Natural killer cell (primary cell): ENCODE measurements around the gene ARRB1. TPM values are rescaled to one million over a fixed set of nuclear protein-coding genes. Genes with fewer than 3 reads are reported as not detected.
A peak's percentile ranks its signal among the peaks of the same experiment; 100 is the strongest.

ENCODE experiments used
- ATAC-seq, 3 donors: fragments of 150-1000 bp in 2 of 3; fragments of 200-7000 bp in 1 of 3; cut with Tn5 transposase; 1 replicate in 1 of 3; 2 replicates in 2 of 3; pipeline ENCODE4 v1.10.0; 2021; ENCODE audit warnings: mild to moderate bottlenecking in 2 of 3, moderate library complexity in 2 of 3
- DNase-seq, 2 donors: peaks; one replicate each; pipeline versions ENCODE4 v3.0.0 to v3.0.0-alpha.2; 2013 to 2021; ENCODE audit warnings: mixed read lengths in 1 of 2
- H3K27ac ChIP-seq: one replicate; pipeline ENCODE4 v1.5.1; 2013; ENCODE audit warnings: mild to moderate bottlenecking, low read length
- H3K27me3 ChIP-seq: one replicate; pipeline ENCODE4 v1.6.1; 2013; ENCODE audit warnings: low read length; ENCODE audit not compliant: control insufficient read depth, insufficient read depth
- H3K36me3 ChIP-seq: one replicate; pipeline ENCODE4 v1.6.1; 2013; ENCODE audit warnings: low read length; ENCODE audit not compliant: control insufficient read depth, insufficient read depth
- H3K4me1 ChIP-seq: one replicate; pipeline ENCODE4 v1.6.1; 2013; ENCODE audit warnings: low read length; ENCODE audit not compliant: control insufficient read depth, insufficient read depth
- H3K4me3 ChIP-seq: one replicate; pipeline ENCODE4 v1.5.1; 2013; ENCODE audit warnings: low read length
- H3K9me3 ChIP-seq: one replicate; pipeline ENCODE4 v1.6.1; 2013; ENCODE audit warnings: low read length; ENCODE audit not compliant: control insufficient read depth, insufficient read depth
- H3K27ac Mint-ChIP-seq, 2 donors: one replicate each; pipeline ENCODE4 v1.8.0; 2022; ENCODE audit warnings: mild to moderate bottlenecking in 2 of 2, mixed read lengths in 2 of 2, moderate library complexity in 1 of 2
- H3K27me3 Mint-ChIP-seq, 2 donors: one replicate each; pipeline ENCODE4 v1.8.0; 2022; ENCODE audit warnings: low read depth in 2 of 2, mixed read lengths in 2 of 2
- H3K36me3 Mint-ChIP-seq: one replicate; pipeline ENCODE4 v1.8.0; 2022; ENCODE audit warnings: mixed read lengths
- H3K4me1 Mint-ChIP-seq, 2 donors: one replicate each; pipeline ENCODE4 v1.8.0; 2022; ENCODE audit warnings: mixed read lengths in 2 of 2
- H3K4me3 Mint-ChIP-seq: one replicate; pipeline ENCODE4 v1.8.0; 2022; ENCODE audit warnings: mild to moderate bottlenecking, moderate library complexity, mixed read lengths
- H3K9me3 Mint-ChIP-seq, 2 donors: one replicate each; pipeline ENCODE4 v1.8.0; 2022; ENCODE audit warnings: mixed read lengths in 2 of 2
- CTCF ChIP-seq: fragments of 200-600 bp; IDR thresholded peaks from one replicate; pipeline ENCODE4 v1.8.0; 2022; ENCODE audit warnings: antibody characterized with exemption
- WGBS: methylation state at CpG from one replicate; pipeline ENCODE4 v1.1.7; 2013; ENCODE audit warnings: missing lambda C conversion rate; ENCODE audit not compliant: insufficient coverage; 5-methylcytosine and 5-hydroxymethylcytosine counted together
- intact Hi-C: fragments of 100-400 bp; cut with micrococcal nuclease; formaldehyde crosslinking; loops from one replicate; pipeline ENCODE4 v1.14.2; 2022
- total RNA-seq, 4 donors: library from RNA; stranded (reverse); fragments of 120-200 nt in 1 of 4; gene quantifications; one replicate each; pipeline versions ENCODE4 v1.2.3 to v1.2.4, GENCODE V29; 2013 to 2022

Gene ARRB1
- total RNA-seq, 3 donors from 2014 or later (not counting 1 experiment from before 2014, with no cell fraction given), result 128 to 200 (median 174) TPM

DNA sequence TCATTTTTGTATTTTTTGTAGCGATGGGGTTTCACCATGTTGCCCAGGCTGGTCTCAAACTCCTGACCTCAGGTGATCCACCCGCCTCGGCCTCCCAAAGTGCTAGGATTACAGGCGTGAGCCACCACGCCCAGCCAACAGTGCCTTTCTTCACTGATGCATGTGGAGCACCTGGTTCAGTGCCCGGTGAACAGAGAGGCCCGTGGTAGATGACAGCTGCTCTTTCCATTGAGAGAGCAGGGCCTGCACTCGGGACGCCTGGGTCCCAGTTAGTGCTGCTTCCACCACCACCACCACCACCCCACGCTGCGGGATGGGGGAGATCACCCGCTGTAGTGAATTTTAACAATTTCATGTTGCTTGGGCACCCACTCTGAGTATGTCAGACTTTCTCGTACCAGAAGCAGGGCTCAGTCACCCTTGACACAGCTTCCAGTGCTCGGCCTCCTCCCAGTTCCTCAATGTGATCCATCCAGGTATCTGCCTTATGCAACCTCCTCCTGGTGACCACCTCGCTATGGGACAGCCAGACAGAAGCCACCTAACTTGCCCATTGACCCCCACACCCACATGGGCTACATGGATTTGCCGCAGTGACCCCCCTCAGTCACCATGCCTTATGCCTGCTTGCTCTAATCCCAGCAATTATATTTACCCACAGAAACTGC is 36.6 kb downstream of the ARRB1 start:
- H3K27me3 Mint-ChIP-seq, result no peaks in the 10 kb centered on the region
- ATAC-seq (no peak), DNase-seq (no peak)
- Histone ChIP-seq H3K27me3 (no peaks in the 10 kb centered on the region), H3K27ac (no peak overlapping the region), H3K4me1 (peaks cover 38% of the 10 kb centered on the region), H3K36me3 (peaks cover 6% of the 10 kb centered on the region), H3K9me3 (no peaks in the 10 kb centered on the region), H3K4me3 (no peak overlapping the region)
- H3K4me3 Mint-ChIP-seq, result no peak overlapping the region
- WGBS, result 87% methylated on average over 16 of the region's 16 CpGs
- H3K4me1 Mint-ChIP-seq, result peaks cover 43 to 74% of the 10 kb centered on the region in 2 donors
- H3K36me3 Mint-ChIP-seq, result no peaks in the 10 kb centered on the region
- no peaks in the 10 kb centered on the region for H3K9me3 Mint-ChIP-seq
- TF ChIP-seq CTCF, result no peak
- peak overlapping the region; percentile 77 to 86 for H3K27ac Mint-ChIP-seq
- intact Hi-C loops, result no loop called here

GRCh38 chr11:75313513-75314272 is 37.8 kb downstream of the ARRB1 start:
- H3K27me3 Mint-ChIP-seq, result no peaks in the 10 kb centered on the region
- no peaks in the 10 kb centered on the region for H3K9me3 Mint-ChIP-seq
- no peak overlapping the region for H3K27ac ChIP-seq
- H3K4me3 Mint-ChIP-seq, result no peak overlapping the region
- ATAC-seq, result no peak
- peaks cover 42% of the 10 kb centered on the region for H3K4me1 ChIP-seq
- no peak overlapping the region for H3K4me3 ChIP-seq
- TF ChIP-seq CTCF, result no peak
- peak overlapping the region; percentile 16 to 70 for H3K27ac Mint-ChIP-seq
- H3K36me3 Mint-ChIP-seq, result no peaks in the 10 kb centered on the region
- no peak for DNase-seq
- no peaks in the 10 kb centered on the region for H3K27me3 ChIP-seq
- WGBS, result 90% methylated on average over 8 of the region's 8 CpGs
- H3K9me3 ChIP-seq, result no peaks in the 10 kb centered on the region
- H3K4me1 Mint-ChIP-seq, result peaks cover 44 to 69% of the 10 kb centered on the region in 2 donors
- intact Hi-C loops, result no loop called here
- H3K36me3 ChIP-seq, result peaks cover 14% of the 10 kb centered on the region

- no peaks in the 10 kb centered on the region for H3K36me3 Mint-ChIP-seq
- H3K27ac Mint-ChIP-seq, result peak overlapping the region; percentile 25 to 75
- Histone ChIP-seq H3K27ac (no peak overlapping the region), H3K4me3 (no peak overlapping the region), H3K36me3 (peaks cover 14% of the 10 kb centered on the region), H3K9me3 (no peaks in the 10 kb centered on the region), H3K27me3 (no peaks in the 10 kb centered on the region), H3K4me1 (peaks cover 35% of the 10 kb centered on the region)
- H3K4me1 Mint-ChIP-seq, result peaks cover 43 to 67% of the 10 kb centered on the region in 2 donors
- no peak for DNase-seq
- intact Hi-C loops, result no loop called here
- H3K9me3 Mint-ChIP-seq, result no peaks in the 10 kb centered on the region
- peak in 2 of 3 donors; percentile 29 to 58 for ATAC-seq
- no peaks in the 10 kb centered on the region for H3K27me3 Mint-ChIP-seq
- no peak overlapping the region for H3K4me3 Mint-ChIP-seq
- WGBS, result 80% methylated on average over 2 of the region's 2 CpGs
- no peak for TF ChIP-seq CTCF
These were observed 39.1 kb downstream of the ARRB1 start for GRCh38 chr11:75312346-75312745.
